Small intestine (tissue), 7 donors: Measurements from ENCODE around the gene DHX15. TPM values are rescaled to one million over a fixed set of nuclear protein-coding genes. Genes with fewer than 3 reads are reported as not detected.

Experiments
- DNase-seq, 2 donors: peaks; one replicate each; pipeline versions ENCODE4 v3.0.0 to v3.0.0-alpha.2; 2013
- FAIRE-seq: peaks from 2 replicates; lab custom pipeline; 2012; peaks lifted over from hg19 to GRCh38; lab: Jason Lieb, UNC
- H3K27ac ChIP-seq, 3 donors: one replicate each; pipeline ENCODE4 v1.5.1; 2013; ENCODE audit warnings: low read length in 2 of 3, mild to moderate bottlenecking in 2 of 3, control low read depth in 1 of 3, inconsistent platforms in 1 of 3, low read depth in 1 of 3, moderate library complexity in 1 of 3
- H3K27me3 ChIP-seq, 3 donors: one replicate each; pipeline ENCODE4 v1.6.1; 2013; ENCODE audit warnings: low read length in 3 of 3, inconsistent platforms in 1 of 3; ENCODE audit not compliant: control insufficient read depth in 3 of 3, insufficient read depth in 3 of 3
- H3K36me3 ChIP-seq, 3 donors: one replicate each; pipeline ENCODE4 v1.6.1; 2013; ENCODE audit warnings: low read length in 3 of 3, inconsistent platforms in 1 of 3, low read depth in 1 of 3, mild to moderate bottlenecking in 1 of 3, moderate library complexity in 1 of 3; ENCODE audit not compliant: control insufficient read depth in 3 of 3, insufficient read depth in 2 of 3
- H3K4me1 ChIP-seq, 3 donors: one replicate each; pipeline ENCODE4 v1.6.1; 2013; ENCODE audit warnings: low read length in 2 of 3, inconsistent platforms in 1 of 3, low read depth in 1 of 3, mild to moderate bottlenecking in 1 of 3, moderate library complexity in 1 of 3; ENCODE audit not compliant: control insufficient read depth in 3 of 3, insufficient read depth in 2 of 3
- H3K4me3 ChIP-seq, 3 donors: one replicate each; pipeline ENCODE4 v1.5.1; 2013; ENCODE audit warnings: low read length in 3 of 3, control low read depth in 1 of 3, inconsistent platforms in 1 of 3, low read depth in 1 of 3, mild to moderate bottlenecking in 1 of 3, moderate library complexity in 1 of 3
- H3K9me3 ChIP-seq, 2 donors: one replicate each; pipeline ENCODE4 v1.6.1; 2013; ENCODE audit warnings: low read depth in 1 of 2, low read length in 1 of 2; ENCODE audit not compliant: control insufficient read depth in 2 of 2, insufficient read depth in 1 of 2
- WGBS, 3 donors: extraction: QIAGEN DNeasy Blood & Tissue Kit; methylation state at CpG; one replicate each; pipeline ENCODE4 v1.1.7; 2013; 5-methylcytosine and 5-hydroxymethylcytosine counted together
- polyA plus RNA-seq, 4 donors: library from polyadenylated mRNA; stranded (reverse) in 3 of 4; unstranded in 1 of 4; fragments of 200-250 nt in 3 of 4; fragments of 120-200 nt in 1 of 4; gene quantifications; one replicate each; pipeline versions ENCODE4 v1.2.1 to v1.2.3, GENCODE V29; 2013
- donor health status: healthy with polysubstance abuse.
- donor health status: control.
- donor health status: control.
- donor health status: Bipolar disorder and iron deficiency.
- donor health status: healthy.

DHX15 gene
- polyA plus RNA-seq, 4 donors = 47.6 to 129 (median 54.2) TPM

GRCh38 chr4:24550441-24551175 lies 33.7 kb downstream of the DHX15 start:
- Histone ChIP-seq H3K27ac (no peak overlapping the region), H3K36me3 (peaks cover 2 to 24% (median 5%) of the 10 kb centered on the region in 3 donors), H3K4me1 (no peaks in the 10 kb centered on the region), H3K9me3 (no peaks in the 10 kb centered on the region), H3K27me3 (no peaks in the 10 kb centered on the region), H3K4me3 (no peak overlapping the region)
- no peak for DNase-seq
- 71 to 77% (median 73%) methylated on average over 6 of the region's 6 CpGs for WGBS, 3 donors
- no peak for FAIRE-seq

GRCh38 chr4:24547979-24548378 lies 36.4 kb downstream of the DHX15 start:
- DNase-seq = no peak

GRCh38 chr4:24544208-24544988 lies 40.0 kb downstream of the DHX15 start:
- no peak for FAIRE-seq
- no peak overlapping the region for H3K4me3 ChIP-seq
- H3K27me3 ChIP-seq = no peaks in the 10 kb centered on the region
- H3K4me1 ChIP-seq = peaks cover 0 to 6% (median 0%) of the 10 kb centered on the region in 3 donors
- H3K9me3 ChIP-seq = no peaks in the 10 kb centered on the region
- DNase-seq = no peak
- WGBS, 3 donors = 74 to 81% (median 80%) methylated on average over 4 of the region's 4 CpGs
- peaks cover 5 to 15% (median 13%) of the 10 kb centered on the region in 3 donors for H3K36me3 ChIP-seq
- no peak overlapping the region for H3K27ac ChIP-seq

More at GRCh38 chr4:24547979-24548378, 36.4 kb downstream of the DHX15 start:
- 92 to 97% (median 95%) methylated on average over 11 of the region's 11 CpGs for WGBS, 3 donors
- Histone ChIP-seq H3K27ac (no peak overlapping the region), H3K9me3 (no peaks in the 10 kb centered on the region), H3K4me3 (no peak overlapping the region), H3K36me3 (peaks cover 2 to 12% (median 6%) of the 10 kb centered on the region in 3 donors), H3K27me3 (no peaks in the 10 kb centered on the region), H3K4me1 (peaks cover 0 to 6% (median 0%) of the 10 kb centered on the region in 3 donors)
- FAIRE-seq = no peak

- DNase-seq (peak in 1 of 2 donors; percentile 13), FAIRE-seq (no peak)
- no peaks in the 10 kb centered on the region for H3K4me1 ChIP-seq
- H3K4me3 ChIP-seq = no peak overlapping the region
- H3K27ac ChIP-seq = no peak overlapping the region
- H3K36me3 ChIP-seq = peaks cover 6 to 18% (median 9%) of the 10 kb centered on the region in 3 donors
- no peaks in the 10 kb centered on the region for H3K9me3 ChIP-seq
- 88 to 91% (median 89%) methylated on average over 7 of the region's 7 CpGs for WGBS, 3 donors
- H3K27me3 ChIP-seq = no peaks in the 10 kb centered on the region
These were observed 47.3 kb downstream of the DHX15 start for GRCh38 chr4:24537025-24537424.

GRCh38 chr4:24535399-24535798 lies 49.0 kb downstream of the DHX15 start:
- no peaks in the 10 kb centered on the region for H3K27me3 ChIP-seq
- no peak overlapping the region for H3K4me3 ChIP-seq
- H3K27ac ChIP-seq = no peak overlapping the region
- peaks cover 8 to 16% (median 12%) of the 10 kb centered on the region in 3 donors for H3K36me3 ChIP-seq
- no peaks in the 10 kb centered on the region for H3K9me3 ChIP-seq
- FAIRE-seq (no peak), DNase-seq (no peak)
- no peaks in the 10 kb centered on the region for H3K4me1 ChIP-seq
- WGBS, 3 donors = 90 to 96% (median 94%) methylated on average over 3 of the region's 3 CpGs

- 84 to 90% (median 88%) methylated on average over 4 of the region's 4 CpGs for WGBS, 3 donors
- no peak for FAIRE-seq
- peaks cover 9 to 18% (median 15%) of the 10 kb centered on the region in 3 donors for H3K36me3 ChIP-seq
These were observed 51.0 kb downstream of the DHX15 start for GRCh38 chr4:24533364-24533763.

GRCh38 chr4:24529555-24529954 lies 54.8 kb downstream of the DHX15 start:
- DNase-seq (no peak), FAIRE-seq (no peak)
- peaks cover 5 to 18% (median 11%) of the 10 kb centered on the region in 3 donors for H3K36me3 ChIP-seq
- H3K27ac ChIP-seq = no peak overlapping the region
- no peaks in the 10 kb centered on the region for H3K9me3 ChIP-seq
- no peaks in the 10 kb centered on the region for H3K4me1 ChIP-seq
- H3K27me3 ChIP-seq = no peaks in the 10 kb centered on the region
- H3K4me3 ChIP-seq = no peak overlapping the region
- WGBS, 3 donors = 83 to 86% (median 84%) methylated on average over 2 of the region's 2 CpGs

More at GRCh38 chr4:24533364-24533763, 51.0 kb downstream of the DHX15 start:
- Histone ChIP-seq H3K4me3 (no peak overlapping the region), H3K4me1 (no peaks in the 10 kb centered on the region), H3K9me3 (no peaks in the 10 kb centered on the region), H3K27me3 (no peaks in the 10 kb centered on the region), H3K27ac (no peak overlapping the region)
- DNase-seq = no peak

- H3K9me3 ChIP-seq = no peaks in the 10 kb centered on the region
- H3K27ac ChIP-seq = no peak overlapping the region
- peaks cover 3 to 22% (median 9%) of the 10 kb centered on the region in 3 donors for H3K36me3 ChIP-seq
- FAIRE-seq (no peak), DNase-seq (no peak)
- 73 to 93% (median 92%) methylated on average over 3 of the region's 3 CpGs for WGBS, 3 donors
- H3K4me3 ChIP-seq = no peak overlapping the region
- no peaks in the 10 kb centered on the region for H3K4me1 ChIP-seq
- no peaks in the 10 kb centered on the region for H3K27me3 ChIP-seq
These were observed 57.0 kb downstream of the DHX15 start for GRCh38 chr4:24527371-24527770.
